ENCODE data around the gene C10orf105. TPM values are rescaled to one million over a fixed set of nuclear protein-coding genes. Genes with fewer than 3 reads are reported as not detected.
A peak's percentile ranks its signal among the peaks of the same experiment; 100 is the strongest.

C10orf105 gene
- total and polyA plus RNA-seq, 2 of the 13 experiments (the other 11 are each of a cell fraction or from before 2014, with no cell fraction given): not detected

- no peak for TF ChIP-seq ELF4 (CRISPR knock-in tag; IDR thresholded peaks at IDR 0.05; ENCODE audit: borderline replicate concordance)
- TF ChIP-seq ZBTB46 (CRISPR knock-in tag; IDR thresholded peaks at IDR 0.05; ENCODE audit: borderline replicate concordance): no peak
- H3K79me2 ChIP-seq (ENCODE audit: insufficient read depth, low read length): no peaks in the 10 kb centered on the region
- no peak for DNase-seq (ENCODE audit: low spot score)
- H3K27me3 ChIP-seq (ENCODE audit: control insufficient read depth in 1 of 2, insufficient read depth in 2 of 2, low read length in 2 of 2): peaks cover 11 to 47% of the 10 kb centered on the region in 2 experiments
- ChIA-PET CTCF (ENCODE audit: low intra/inter-chr PET ratio, low total read pairs) (no interaction called here), POLR2A (no interaction called here)
- H3K4me1 ChIP-seq (ENCODE audit: insufficient read depth, low read length): no peaks in the 10 kb centered on the region
- in situ Hi-C loops (cut with HindIII; ENCODE audit: extremely low pct_ligation_motif_present, low pct_unique_long_range_greater_than_20kb): no loop called here
- no peaks in the 10 kb centered on the region for H3K9me3 ChIP-seq (ENCODE audit: low read length)
- no peak overlapping the region for H3K27ac ChIP-seq (ENCODE audit: extremely low read length, insufficient read depth, low read length)
- WGBS (ENCODE audit: low lambda C conversion rate): 55% methylated on average over 3 of the region's 4 CpGs
- intact Hi-C loops (cut with micrococcal nuclease; ENCODE audit: unreplicated experiment): no loop called here
- no peaks in the 10 kb centered on the region for H3K36me3 ChIP-seq (replicated peaks in 1 of 2; ENCODE audit: control insufficient read depth in 1 of 2, insufficient read depth in 2 of 2, low read length in 2 of 2)
- H3K4me3 ChIP-seq (replicated peaks in 1 of 3; ENCODE audit: insufficient read depth in 1 of 3, low read depth in 2 of 3, low read length in 3 of 3): no peak overlapping the region
- no peak for ATAC-seq
- H2AFZ ChIP-seq (ENCODE audit: low read length): no peak overlapping the region
- no peak overlapping the region for H3K4me2 ChIP-seq (ENCODE audit: low read depth, low read length)
- no peaks in the 10 kb centered on the region for H4K20me1 ChIP-seq (ENCODE audit: insufficient read depth, low read length)
- H3K9ac ChIP-seq (ENCODE audit: insufficient read depth, low read depth, low read length): no peak overlapping the region
- BruUV-seq (replicated peaks): no TSS peak
- FAIRE-seq: no peak
These were observed 5.6 kb downstream of the C10orf105 start for GRCh38 chr10:71714031-71714410.

- H4K20me1 ChIP-seq (ENCODE audit: insufficient read depth, low read length): no peaks in the 10 kb centered on the region
- WGBS (ENCODE audit: low lambda C conversion rate): 14% methylated on average over 7 of the region's 12 CpGs
- no peak for FAIRE-seq
- no peaks in the 10 kb centered on the region for H3K9me3 ChIP-seq (ENCODE audit: low read length)
- no peaks in the 10 kb centered on the region for H3K36me3 ChIP-seq (replicated peaks in 1 of 2; ENCODE audit: control insufficient read depth in 1 of 2, insufficient read depth in 2 of 2, low read length in 2 of 2)
- no TSS peak for BruUV-seq (replicated peaks)
- peak; percentile 14; the same call in 1 of the 3 replicates for ATAC-seq
- H2AFZ ChIP-seq (ENCODE audit: low read length): no peak overlapping the region
- no peak overlapping the region for H3K9ac ChIP-seq (ENCODE audit: insufficient read depth, low read depth, low read length)
- POLR2A ChIA-PET: no interaction called here
- H3K27me3 ChIP-seq (ENCODE audit: control insufficient read depth in 1 of 2, insufficient read depth in 2 of 2, low read length in 2 of 2): peaks cover 11 to 50% of the 10 kb centered on the region in 2 experiments
- H3K4me3 ChIP-seq (replicated peaks in 1 of 3; ENCODE audit: insufficient read depth in 1 of 3, low read depth in 2 of 3, low read length in 3 of 3): no peak overlapping the region
- DNase-seq (ENCODE audit: low spot score): no peak
- no peaks in the 10 kb centered on the region for H3K79me2 ChIP-seq (ENCODE audit: insufficient read depth, low read length)
- no peaks in the 10 kb centered on the region for H3K4me1 ChIP-seq (ENCODE audit: insufficient read depth, low read length)
- H3K4me2 ChIP-seq (ENCODE audit: low read depth, low read length): no peak overlapping the region
- no peak overlapping the region for H3K27ac ChIP-seq (ENCODE audit: extremely low read length, insufficient read depth, low read length)
- intact Hi-C loops (cut with micrococcal nuclease; ENCODE audit: unreplicated experiment): no loop called here
- CTCF ChIA-PET (ENCODE audit: low intra/inter-chr PET ratio, low total read pairs): no interaction called here
- in situ Hi-C loops (cut with HindIII; ENCODE audit: extremely low pct_ligation_motif_present, low pct_unique_long_range_greater_than_20kb): no loop called here
- TF ChIP-seq ZNF292 (CRISPR knock-in tag; IDR thresholded peaks at IDR 0.05; ENCODE audit: borderline replicate concordance, low read depth) (no peak), GPBP1L1 (CRISPR knock-in tag; IDR thresholded peaks at IDR 0.05) (no peak), ZBTB44 (CRISPR knock-in tag; IDR thresholded peaks at IDR 0.05) (no peak), ZBTB2 (CRISPR knock-in tag; IDR thresholded peaks at IDR 0.05; ENCODE audit: low read depth) (no peak), ZMYM2 (CRISPR knock-in tag; IDR thresholded peaks at IDR 0.05) (no peak), CREB3 (CRISPR knock-in tag; IDR thresholded peaks at IDR 0.05) (no peak)
These were observed 6.2 kb downstream of the C10orf105 start for GRCh38 chr10:71713135-71714030.
